HG02571 (cell line): ENCODE measurements around the gene ATG7.
"Not testable (repeated sequence)": the region's sequence is repeated elsewhere in the genome, so short reads cannot be mapped to it uniquely, and the experiment has no call there.

Source experiments
- ATAC-seq: cut with Tn5 transposase; IDR thresholded peaks from one replicate; pipeline ENCODE4 v1.9.1; 2021; ENCODE audit warnings: mild to moderate bottlenecking, moderate library complexity; ENCODE audit not compliant: unreplicated experiment

The ATG7 gene

DNA sequence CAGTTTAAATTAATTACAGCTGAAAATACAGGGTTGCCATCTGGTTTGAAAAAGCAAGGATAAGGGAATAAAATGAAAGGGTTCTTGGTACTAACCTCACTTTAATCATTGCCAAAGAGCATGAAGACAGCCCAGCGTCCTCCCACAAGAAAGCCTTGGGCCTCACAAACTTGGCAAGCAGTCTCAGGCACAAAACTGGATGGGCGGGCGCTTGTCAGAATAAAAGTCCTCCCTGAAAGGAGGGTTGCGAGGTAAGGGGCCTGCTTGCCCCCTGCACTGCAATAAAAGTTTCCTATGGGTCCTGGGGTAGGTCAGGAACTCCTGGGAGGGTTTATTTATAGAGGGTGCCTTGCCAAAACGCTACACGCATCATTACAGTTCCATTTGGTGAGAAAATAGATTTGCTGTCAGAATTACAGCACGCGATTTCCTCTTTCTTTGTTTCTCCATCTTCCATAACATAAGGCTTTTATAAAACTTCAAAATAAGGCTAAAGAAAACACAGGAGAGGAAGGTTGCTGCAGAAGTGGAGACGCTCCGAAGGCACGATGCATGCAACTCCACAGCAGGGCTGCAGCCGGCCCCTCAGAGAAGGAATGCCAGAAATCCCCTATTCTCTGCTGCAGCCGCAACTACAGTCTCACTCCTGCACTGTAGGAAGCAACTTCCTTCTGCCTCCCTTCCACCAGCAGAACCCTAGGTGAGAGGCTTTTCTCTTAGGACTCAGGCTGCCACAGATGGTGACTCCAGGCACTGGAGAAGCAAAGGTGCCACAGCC is 310.2 kb downstream of the ATG7 start:
- ATAC-seq, result no peak

DNA sequence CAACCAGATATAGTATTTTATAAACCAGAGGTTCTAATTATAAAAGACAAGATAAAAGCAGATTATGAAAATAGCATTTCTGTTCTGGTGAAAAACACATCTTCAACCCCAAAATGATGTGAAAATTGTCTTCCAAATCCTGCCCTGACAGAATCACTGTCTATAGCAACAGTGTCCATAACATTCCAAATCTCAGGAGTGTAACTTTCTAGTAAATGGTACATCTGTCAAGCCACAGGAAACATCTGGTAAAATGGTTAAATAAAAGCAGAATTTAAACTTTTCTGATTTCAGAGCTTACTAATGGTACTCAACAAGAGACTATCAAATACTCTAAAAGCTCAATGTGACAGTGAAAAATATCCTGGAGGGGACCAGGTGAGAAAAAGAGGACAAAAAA is 311.0 kb downstream of the ATG7 start:
- ATAC-seq, result no peak

DNA sequence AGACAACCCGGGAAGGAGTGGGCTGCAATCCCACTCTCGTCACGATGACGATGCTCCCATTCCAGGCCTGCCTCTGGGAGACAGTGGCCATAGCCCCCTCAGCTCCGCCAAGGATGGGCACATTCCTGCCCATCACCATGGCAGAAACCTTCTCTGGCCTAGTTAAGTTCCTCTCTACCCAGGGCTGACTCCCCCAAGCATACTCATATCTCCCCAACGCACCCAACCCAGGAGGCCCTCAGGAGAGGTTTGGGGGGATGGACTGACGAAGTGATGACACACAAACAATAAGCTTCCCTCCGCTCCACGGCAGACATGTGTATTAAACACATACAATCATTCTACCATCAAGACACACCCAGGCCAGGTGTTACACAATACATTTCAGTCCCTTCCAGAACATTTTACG is 311.4 kb downstream of the ATG7 start:
- ATAC-seq, result no peak

DNA sequence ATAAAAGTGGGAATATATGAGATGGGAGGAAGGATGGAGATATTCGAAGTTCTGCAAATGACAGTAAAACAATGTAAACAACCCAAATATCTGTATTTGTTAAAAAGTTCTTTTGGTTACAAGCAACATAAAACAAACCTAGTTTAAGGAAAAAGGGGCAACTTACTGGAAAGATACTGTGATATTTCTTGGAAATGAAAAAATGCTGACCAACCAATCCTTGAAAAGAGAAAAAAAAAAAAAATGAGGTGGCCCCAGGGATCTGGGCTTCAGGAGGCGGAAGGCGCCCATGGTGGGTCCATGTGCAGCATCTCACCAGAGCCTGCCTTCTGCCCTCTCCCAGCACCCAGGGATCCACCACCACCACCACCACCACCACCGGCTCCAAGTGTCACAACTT is 312.4 kb downstream of the ATG7 start:
- no peak for ATAC-seq

DNA sequence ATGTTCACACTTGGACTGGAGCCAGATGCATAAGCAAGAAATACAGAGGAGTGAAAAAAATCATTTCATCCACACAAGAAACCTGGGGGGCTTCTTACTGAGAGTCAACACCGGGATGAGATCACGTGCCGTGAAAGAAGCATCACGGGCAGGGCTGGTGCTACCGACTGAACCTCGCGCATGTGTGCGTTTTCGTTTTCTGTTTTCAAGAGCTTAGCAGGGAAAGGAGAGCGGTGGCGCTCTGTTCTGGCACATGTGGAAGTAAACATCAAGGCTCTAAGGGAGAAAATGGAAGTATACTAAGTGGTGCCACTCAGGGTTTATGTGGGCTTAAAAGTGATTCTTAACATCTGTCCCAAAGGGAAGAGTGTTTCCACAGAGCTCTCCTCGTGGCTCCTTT is 315.6 kb downstream of the ATG7 start:
- ATAC-seq, result no peak

DNA sequence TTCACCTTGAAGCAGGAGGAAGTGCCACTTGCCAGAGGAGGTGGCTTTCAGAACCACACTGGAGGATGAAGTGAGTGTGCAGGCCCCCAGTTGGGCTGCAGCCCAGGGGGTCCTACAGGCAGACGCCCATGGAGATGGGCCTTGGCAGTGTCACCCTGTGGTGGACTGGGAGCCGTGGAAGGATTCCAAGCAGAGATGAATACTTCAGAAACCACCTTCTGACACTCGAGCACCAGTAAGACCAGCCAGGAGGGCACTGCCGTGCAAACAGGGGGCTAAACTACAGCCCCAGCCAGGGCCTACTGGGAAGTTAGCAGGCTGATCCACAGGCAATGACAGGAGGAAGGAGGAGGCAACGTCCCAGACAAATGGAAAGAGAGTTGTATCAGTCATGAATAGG is 316.1 kb downstream of the ATG7 start:
- no peak for ATAC-seq

DNA sequence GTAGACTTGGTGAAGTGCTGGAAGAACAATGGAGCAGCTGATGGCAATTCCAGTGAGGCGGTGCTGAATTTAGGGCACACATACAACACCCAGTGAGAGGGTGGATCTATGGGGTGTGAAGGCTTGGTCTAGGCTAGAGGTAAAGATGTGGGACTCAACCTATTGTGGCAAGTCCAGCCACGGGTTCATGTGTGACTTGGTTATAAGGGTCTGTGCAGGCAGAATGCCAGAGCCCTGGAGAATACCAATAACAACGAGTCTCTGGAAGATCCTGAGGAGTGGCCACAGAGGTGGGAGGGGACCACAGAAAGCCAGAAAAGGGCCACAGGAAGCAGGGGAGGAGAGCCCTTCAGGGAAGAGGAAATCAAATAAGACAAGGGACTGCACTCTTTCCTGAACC is 316.6 kb downstream of the ATG7 start:
- ATAC-seq, result no peak

DNA sequence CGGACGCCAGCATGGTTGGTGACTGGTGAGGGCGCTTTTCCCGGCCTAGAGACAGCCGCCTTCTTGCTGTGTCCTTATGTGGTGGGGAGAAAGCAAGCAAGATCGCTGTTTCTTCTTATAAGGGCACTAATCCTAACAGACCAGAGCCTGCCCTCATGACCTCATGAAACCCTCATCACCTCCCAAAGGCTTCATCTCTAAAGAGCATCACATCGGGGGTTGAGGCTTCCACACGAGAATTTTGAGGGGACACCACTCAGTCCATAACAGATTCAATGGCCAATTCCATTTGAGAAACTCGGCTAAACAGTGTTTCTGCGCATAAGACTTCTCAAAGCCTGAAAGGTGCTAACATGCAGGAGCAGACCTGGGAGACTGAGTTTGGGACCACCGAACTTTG is 317.5 kb downstream of the ATG7 start:
- no peak for ATAC-seq

DNA sequence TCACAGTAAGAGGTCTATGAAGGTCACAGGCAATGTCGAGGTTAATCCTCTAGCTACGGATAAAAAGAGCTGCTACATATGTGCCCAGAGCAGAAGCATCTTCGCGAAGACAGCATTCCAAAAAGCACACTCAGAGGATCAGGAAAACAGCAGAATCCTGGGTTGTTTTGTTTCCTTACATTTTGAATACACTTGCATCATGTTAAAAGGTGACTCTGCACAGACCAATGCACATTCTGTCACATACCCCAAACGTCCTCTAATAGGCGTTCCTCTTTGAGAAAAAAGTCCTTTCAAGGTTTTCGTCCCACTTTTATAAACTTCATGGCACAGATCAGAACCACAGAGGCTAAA is 318.8 kb downstream of the ATG7 start:
- ATAC-seq, result no peak

DNA sequence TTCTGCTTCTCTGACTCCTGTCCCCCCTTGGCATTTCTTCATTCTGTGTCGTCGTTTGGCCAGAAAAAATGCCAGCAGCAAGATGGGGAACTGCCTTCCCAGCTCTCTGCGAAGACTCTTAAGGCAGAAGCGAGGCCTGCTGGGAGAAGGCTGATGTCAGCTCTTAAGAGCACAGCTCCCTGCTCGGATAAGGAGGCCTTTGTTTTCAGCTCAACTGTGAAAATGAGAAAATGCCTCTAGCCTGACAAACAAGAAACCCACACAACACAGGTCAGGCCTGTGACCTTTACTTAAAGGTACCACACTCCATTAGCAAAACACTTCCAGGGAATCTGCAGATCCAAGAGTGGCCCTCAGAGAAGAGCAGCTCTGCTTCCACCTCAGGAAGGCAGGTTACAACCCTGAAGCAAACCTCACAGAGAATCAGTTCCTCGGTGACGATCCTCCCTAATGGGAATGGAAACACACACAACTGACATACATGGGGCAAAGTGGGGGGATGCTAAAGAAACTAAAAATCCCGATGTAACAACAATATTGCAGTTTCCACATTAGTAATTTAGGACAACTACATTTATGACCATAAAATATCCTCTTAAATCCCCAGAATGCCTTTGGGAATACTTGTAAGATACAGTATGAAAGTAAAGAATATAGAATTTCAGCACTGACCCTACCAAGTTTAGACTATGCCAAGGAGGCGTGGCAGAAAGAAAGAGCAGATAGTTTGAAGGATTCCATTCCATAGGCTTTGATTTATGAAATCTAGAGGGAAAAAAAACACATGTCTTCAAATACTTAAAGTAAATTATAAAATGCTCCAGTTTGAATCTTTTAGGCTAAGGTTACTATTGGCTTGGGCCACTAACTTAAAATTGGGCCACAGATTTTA is 319.4 kb downstream of the ATG7 start:
- ATAC-seq, result no peak

DNA sequence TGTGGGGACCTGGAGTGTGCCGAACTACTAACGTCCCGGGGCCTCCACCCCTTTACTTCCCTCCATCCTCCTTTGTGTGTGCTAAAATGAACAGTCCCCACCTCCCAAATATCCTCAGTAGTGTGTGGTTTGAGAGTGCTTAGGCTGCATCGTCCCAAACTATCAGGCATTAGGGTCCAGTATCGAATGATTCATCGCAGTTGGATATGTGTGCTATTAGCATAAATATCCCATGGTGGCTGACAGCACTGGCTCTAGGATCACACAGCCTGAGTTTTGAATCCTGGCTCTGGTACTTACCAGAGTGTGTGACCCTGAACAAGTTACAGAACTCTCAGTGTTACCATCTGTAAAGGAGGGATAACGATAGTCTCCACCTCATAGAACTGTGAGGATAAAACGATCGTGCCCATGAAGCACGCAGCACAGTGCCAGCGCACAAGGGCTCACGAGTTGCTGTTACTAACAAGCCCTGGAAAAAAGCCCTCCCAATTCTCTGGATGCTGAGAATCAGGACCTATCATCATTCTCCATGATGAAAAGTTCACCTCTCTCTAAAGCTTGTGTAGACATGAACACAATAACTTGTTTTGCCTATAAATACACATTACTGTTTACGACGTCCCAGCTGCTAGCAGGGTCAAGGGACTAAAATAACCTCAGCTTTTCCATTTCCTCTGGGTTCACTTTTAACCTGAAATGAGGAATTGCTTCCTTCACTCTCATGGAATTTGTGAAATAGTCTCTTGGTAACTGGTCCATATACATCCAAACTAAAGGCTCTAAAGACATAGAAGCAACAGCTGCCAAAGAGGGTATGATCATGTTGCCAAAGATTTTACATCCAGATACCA is 320.5 kb downstream of the ATG7 start:
- ATAC-seq, result no peak

DNA sequence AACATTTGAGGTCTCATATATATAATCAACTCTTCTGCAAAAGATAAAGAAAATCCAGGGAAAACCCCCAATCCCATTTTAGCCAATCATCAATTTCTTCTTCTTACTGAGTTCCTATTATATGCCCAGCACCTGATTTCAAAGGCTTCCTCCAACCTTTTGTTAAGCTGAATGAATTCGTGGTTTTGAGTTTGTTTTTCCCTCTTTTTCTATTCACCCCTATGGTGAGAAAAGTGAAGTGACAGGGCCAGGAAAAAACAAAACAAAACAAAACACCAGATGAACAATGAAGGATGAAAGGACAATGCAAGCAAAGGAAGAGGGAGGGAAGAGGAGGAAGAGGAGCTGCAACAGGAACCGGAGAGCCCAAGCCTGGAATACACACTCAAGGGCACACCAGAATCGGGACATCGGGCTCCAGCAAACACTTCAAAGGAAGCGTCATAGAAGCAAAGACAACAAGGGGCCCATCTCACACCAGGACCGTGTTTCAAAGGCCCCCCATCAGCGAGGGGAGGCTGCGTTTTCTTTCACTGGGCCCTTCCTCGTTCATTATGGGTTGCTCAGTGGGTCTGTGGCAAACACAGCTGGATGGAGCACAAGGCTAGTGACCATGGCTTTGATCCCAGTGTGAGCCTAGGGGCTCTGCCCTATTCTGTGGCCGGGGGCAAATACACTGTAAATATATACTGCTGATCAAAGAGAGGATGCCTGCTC is 321.3 kb downstream of the ATG7 start:
- ATAC-seq, result no peak

DNA sequence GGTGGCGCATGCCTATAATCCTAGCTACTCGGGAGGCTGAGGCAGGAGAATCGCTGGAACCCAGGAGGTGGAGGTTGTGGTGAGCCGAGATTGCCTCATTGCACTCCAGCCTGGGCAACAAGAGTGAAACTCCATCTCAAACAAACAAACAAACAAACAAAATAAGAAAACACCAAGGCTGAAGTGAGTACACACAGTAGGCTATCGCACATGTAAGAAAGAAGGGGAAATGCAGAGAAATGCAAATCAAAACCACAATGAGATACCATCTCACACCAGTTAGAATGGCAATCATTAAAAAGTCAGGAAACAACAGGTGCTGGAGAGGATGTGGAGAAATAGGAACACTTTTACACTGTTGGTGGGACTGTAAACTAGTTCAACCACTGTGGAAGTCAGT is 322.8 kb downstream of the ATG7 start:
- not testable (repeated sequence) for ATAC-seq

DNA sequence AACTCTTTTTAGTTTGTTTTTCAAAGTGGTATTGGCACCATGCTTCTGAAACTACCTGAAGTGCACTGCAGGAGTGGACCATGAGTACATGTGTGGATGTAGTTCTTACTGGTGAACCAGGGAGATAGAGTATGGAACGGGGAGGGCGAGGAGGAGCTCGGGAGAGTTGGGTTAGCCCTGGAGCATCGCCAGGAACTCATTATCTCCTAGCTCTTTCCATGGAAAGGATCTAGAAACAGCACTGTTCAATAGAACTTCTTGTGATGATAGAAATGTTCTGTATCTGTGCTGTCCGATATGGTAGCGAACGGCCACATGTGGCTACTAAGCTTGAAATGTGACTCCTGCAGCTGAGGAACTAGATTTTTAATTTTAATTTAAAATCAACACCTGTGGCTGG is 324.2 kb downstream of the ATG7 start:
- ATAC-seq, result no peak

DNA sequence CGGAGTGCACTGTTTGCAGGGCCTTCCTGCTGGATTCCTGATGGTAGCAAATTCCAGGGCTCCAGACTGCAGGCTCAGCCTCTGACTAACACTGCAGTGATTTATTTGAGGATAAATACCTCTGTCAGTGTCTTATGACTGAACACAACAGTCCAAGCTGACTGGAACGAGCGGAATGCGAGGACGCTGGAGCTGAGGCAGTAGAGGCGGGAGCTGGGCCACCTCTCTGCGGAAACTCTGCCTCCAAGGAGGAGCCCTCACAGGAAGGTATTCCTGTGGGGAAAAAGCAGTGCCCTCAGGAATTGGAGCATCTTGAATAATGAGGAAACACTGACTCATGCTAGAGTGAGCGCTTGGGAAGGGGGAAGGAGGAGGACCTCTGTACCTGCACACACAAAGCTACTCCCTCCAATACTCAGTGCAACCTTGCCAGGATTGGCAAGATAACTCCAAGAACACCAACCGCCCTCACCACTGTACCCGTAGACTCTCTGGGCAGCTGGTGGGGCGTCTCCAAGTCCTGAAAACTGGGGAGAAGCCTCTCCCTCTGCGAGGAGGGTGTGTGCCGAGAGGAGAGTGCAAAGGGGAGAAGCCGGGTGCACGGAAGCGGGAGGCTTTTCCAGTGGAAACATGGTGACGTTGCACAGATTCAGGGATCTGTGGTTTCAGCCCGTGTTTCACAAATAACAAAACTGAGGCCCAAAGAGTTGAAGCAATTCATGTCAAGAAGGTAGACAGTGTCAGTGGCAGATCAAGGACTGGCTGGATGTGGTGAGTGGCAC is 328.5 kb downstream of the ATG7 start:
- ATAC-seq, result no peak

DNA sequence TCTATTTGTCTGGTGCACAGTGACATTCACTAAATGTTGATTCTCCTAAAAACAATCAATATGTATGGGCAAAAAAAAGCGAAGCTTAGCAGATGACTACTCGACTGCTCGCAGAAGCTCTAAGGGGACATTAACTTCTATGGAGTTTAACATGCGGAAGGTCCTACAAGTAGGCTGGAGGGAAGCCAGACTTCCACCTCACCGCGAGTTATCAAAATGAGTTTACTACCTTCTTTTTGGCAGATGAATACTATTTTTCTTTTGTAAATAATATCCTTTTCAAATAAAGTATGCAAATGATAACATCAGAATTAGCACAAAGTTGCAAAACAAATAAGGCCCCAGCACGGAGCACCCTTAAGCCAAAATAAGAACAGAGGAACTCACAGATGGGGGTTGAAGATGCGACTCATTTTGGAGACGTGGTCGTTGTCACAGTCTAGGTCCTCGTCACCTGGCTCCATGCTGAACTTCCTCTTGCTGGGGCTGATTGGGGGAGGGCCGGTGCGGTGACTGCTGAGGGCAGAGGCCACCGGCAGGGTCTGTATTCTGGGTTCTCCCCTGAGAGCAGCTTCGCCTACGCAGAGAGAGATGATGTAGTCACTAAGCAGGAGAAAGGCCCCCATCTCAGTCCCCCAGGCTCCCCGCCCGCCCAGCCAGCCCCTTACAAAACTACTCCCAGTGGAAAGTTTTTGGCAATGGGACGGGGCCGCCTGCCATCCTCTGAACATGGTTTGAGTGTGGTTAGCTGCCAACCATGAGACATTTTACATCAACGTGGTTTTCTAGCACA is 329.4 kb downstream of the ATG7 start:
- ATAC-seq, result peak; percentile 94

DNA sequence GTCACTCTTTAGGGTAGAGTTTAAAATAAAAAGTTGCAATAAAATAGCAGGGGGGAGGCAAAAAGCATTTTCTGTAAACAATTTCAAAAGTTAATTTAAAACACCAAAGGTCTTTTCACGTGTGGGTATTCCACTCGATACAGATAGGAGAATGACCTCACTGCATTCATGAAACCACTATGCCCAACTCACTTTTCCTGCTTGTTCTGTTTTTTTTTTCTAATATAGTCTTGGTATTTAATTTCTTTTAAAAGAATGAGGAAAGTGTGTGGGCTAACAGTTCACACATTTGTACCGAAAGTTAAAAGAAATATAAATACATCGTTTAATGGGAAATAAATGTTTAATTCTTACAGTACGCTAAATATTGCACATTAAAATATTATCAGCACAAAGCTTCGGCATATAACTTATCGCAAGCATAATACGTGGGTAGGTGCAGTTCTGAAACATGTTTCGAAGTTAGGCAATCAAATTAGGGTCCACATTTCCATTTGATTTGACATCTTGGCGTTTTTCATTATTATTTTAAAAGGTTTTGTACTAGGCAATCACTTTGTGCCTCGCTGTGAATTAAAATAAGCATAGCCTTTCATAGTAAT is 330.1 kb downstream of the ATG7 start:
- ATAC-seq, result no peak

DNA sequence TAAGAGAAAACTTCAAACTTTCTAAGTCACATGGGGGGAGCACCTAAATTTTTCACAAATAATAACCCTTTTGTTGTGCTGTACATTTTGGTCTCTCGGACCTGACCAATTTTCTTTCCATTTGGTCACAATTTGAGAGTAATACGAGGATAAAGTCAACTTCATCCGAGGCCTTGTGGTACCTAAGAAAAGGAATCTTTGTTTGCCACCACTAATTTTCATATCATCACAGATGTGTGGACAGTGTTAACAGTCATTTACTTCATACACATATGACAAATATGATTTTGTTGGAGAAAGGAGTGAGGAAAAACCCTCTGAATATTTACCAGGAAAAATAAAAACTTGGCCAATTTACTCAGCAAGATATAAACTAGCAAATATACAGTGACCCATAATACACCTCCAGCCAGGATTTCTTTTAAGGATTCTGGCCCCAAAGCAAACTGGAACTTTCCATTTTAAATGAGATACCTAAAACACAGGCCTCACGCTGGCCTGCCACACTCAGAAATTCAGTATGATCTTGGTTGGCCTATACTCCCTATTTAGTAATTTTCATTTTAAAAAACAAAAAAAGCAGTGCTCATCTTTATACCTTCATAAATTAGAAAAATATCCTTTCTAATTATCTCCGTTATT is 330.8 kb downstream of the ATG7 start:
- ATAC-seq, result no peak
